Lower leg skin (tissue), 4 donors: ENCODE results near the gene MED20. TPM values are rescaled to one million over a fixed set of nuclear protein-coding genes. Genes with fewer than 3 reads are reported as not detected.

Source experiments
- DNase-seq, 2 donors: peaks; one replicate each; pipeline ENCODE4 v3.0.0-alpha.2; 2019; ENCODE audit warnings: low spot score in 2 of 2
- H3K4me3 ChIP-seq: fragments of 200-600 bp; sonication (generic); 2 replicates; pipeline ENCODE4 v1.5.1; 2017; ENCODE audit warnings: mild to moderate bottlenecking, low read depth; ENCODE audit not compliant: poor library complexity, severe bottlenecking
- POLR2A ChIP-seq, 2 donors: fragments of 450-650 bp; IDR thresholded peaks; one replicate each; pipeline ENCODE4 v1.6.1; 2016 to 2017; ENCODE audit warnings: antibody characterized with exemption in 2 of 2, mild to moderate bottlenecking in 1 of 2, moderate library complexity in 1 of 2
- WGBS, 2 donors: methylation state at CpG; one replicate each; pipeline ENCODE4 v1.1.5; 2018; 5-methylcytosine and 5-hydroxymethylcytosine counted together
- intact Hi-C: fragments of 100-400 bp; cut with DNase I; formaldehyde crosslinking; loops from one replicate; pipeline ENCODE4 v1.15.0; 2023; ENCODE audit warnings: low total_unique reads
- total RNA-seq, 4 donors: library from RNA; depleted of rRNA; stranded (reverse); fragments of >200 nt; gene quantifications; one replicate each; pipeline ENCODE4 v1.1.0, GENCODE V29; 2016
- TF ChIP-seq, protein P1 (sequence below), 3 donors: fragments of 450-650 bp; IDR thresholded peaks; one replicate each; pipeline ENCODE4 v1.5.1; 2016; ENCODE audit warnings: antibody characterized with exemption in 3 of 3, mild to moderate bottlenecking in 3 of 3, moderate library complexity in 2 of 3

The MED20 gene
- total RNA-seq, 4 donors from 2014 or later, result 5.7 to 11.5 (median 9.8) TPM

DNA sequence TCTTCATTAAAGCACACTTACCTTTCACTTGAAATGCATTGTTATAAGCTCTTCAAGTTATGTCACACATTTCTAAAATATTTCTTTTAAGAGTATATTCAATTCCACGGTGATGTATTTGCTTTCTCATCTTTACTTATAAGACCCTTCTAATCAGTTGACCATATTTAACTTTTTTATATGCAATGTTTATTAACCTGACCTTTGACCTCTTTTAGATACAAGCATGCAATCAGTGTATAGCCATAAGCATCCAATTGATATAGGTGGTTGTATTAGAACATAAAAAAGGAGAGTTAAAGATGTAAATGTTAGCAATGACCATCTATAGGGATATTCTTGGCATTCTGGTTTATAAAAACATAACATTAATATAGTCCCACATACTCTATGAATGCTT, 35.0 kb downstream of the MED20 start:
- no peak for TF ChIP-seq POLR2A (IDR thresholded peaks at IDR 0.05)
- TF ChIP-seq, protein P1, sequence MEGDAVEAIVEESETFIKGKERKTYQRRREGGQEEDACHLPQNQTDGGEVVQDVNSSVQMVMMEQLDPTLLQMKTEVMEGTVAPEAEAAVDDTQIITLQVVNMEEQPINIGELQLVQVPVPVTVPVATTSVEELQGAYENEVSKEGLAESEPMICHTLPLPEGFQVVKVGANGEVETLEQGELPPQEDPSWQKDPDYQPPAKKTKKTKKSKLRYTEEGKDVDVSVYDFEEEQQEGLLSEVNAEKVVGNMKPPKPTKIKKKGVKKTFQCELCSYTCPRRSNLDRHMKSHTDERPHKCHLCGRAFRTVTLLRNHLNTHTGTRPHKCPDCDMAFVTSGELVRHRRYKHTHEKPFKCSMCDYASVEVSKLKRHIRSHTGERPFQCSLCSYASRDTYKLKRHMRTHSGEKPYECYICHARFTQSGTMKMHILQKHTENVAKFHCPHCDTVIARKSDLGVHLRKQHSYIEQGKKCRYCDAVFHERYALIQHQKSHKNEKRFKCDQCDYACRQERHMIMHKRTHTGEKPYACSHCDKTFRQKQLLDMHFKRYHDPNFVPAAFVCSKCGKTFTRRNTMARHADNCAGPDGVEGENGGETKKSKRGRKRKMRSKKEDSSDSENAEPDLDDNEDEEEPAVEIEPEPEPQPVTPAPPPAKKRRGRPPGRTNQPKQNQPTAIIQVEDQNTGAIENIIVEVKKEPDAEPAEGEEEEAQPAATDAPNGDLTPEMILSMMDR (IDR thresholded peaks at IDR 0.05), result no peak
- no peak overlapping the region for H3K4me3 ChIP-seq
- WGBS, 2 donors, result 97 to 98% methylated on average over 1 of the region's 1 CpG
- no peak for DNase-seq
- intact Hi-C loops, result no loop called here

DNA sequence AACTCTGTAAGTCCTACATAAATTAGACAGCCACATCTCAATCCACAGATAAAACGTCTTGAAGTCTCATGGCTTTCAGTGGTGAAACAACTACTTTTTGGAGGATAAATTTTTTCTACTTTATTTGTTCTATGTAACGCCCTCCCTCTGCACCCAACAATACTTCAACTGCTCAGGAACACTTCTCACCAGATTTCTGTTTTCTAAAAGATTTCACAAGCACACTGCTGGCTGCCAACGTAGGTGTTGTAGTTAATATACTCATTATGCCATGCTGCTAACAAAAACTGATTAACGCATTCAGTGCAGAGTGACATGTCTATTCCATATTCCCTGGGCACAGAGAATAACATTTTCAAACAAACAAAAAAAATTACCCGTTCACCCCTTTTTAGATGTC, 36.0 kb downstream of the MED20 start:
- 88 to 92% methylated on average over 5 of the region's 5 CpGs for WGBS, 2 donors
- no peak for DNase-seq
- intact Hi-C loops, result no loop called here
- no peak overlapping the region for H3K4me3 ChIP-seq
- no peak for TF ChIP-seq POLR2A (IDR thresholded peaks at IDR 0.05)
- TF ChIP-seq, protein P1 (IDR thresholded peaks at IDR 0.05), result no peak

DNA sequence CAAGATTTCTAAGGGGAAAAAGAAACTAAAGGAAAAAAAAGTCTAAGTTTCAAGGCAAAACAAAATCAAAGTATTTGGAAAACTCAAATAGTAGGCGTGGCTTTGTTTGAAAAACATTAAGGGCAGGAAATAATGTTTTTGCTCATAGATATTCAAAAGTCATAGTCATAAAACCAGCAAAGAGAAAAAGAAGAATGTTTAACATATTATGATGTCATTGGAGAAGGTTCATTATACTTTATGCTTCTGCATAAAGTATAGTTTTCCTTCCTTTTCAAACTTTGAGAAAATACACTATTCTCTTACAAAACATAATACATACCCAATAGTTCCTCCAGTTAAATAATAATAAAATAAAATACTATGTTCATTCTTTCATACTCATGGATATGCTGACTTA, 39.4 kb downstream of the MED20 start:
- H3K4me3 ChIP-seq, result no peak overlapping the region
- intact Hi-C loops, result no loop called here
- DNase-seq, result no peak
- 96 to 98% methylated on average over 1 of the region's 1 CpG for WGBS, 2 donors
- TF ChIP-seq, protein P1 (IDR thresholded peaks at IDR 0.05), result no peak
- no peak for TF ChIP-seq POLR2A (IDR thresholded peaks at IDR 0.05)

DNA sequence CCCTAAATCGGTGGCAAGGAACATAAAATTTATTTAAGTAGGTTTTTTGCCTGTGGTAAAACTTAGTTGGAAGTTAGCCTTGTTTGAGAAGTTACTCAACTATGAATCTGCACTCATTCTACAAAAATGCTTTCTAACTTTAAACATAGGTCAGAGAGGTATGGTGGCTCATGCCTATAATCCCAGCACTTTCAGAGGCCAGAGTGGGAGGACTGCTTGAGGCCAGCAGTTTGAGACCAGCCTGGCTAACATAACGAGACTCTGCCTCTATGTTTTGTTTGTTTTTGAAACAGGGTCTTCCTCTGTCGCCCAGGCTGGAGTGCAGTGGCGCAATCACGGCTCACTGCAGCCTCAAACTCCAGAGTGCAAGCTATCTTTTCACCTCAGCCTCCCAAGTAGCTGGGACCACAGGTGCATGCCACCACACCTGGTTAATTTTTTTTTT, 42.0 kb downstream of the MED20 start:
- intact Hi-C loops, result no loop called here
- no peak for DNase-seq
- 80 to 84% methylated on average over 5 of the region's 5 CpGs for WGBS, 2 donors

DNA sequence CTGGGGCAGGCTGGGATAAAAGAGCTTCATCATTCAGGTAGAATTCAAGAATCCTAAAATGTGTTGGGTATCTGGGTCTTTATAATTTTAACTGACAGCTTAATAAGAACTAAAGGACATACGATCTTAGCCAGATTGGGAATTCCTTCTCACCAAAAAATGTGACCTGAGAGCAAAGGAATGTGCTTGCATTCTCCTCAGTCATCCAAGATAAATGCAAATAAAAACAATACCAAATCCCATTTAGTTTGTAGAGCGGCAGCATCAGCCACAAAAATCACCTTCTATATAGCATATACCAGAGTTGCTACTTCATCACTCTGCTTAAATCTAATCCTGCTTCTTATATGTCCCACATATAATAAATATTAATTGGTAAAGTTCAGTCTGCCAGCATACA, 42.7 kb downstream of the MED20 start:
- WGBS, 2 donors, result 93 to 97% methylated on average over 2 of the region's 2 CpGs
- TF ChIP-seq, protein P1 (IDR thresholded peaks at IDR 0.05), result no peak
- TF ChIP-seq POLR2A (IDR thresholded peaks at IDR 0.05), result no peak
- H3K4me3 ChIP-seq, result no peak overlapping the region
- no peak for DNase-seq
- intact Hi-C loops, result no loop called here

More for the DNA sequence above, 42.0 kb downstream of the MED20 start:
- TF ChIP-seq, protein P1 (IDR thresholded peaks at IDR 0.05), result no peak
- no peak for TF ChIP-seq POLR2A (IDR thresholded peaks at IDR 0.05)
- H3K4me3 ChIP-seq, result no peak overlapping the region

DNA sequence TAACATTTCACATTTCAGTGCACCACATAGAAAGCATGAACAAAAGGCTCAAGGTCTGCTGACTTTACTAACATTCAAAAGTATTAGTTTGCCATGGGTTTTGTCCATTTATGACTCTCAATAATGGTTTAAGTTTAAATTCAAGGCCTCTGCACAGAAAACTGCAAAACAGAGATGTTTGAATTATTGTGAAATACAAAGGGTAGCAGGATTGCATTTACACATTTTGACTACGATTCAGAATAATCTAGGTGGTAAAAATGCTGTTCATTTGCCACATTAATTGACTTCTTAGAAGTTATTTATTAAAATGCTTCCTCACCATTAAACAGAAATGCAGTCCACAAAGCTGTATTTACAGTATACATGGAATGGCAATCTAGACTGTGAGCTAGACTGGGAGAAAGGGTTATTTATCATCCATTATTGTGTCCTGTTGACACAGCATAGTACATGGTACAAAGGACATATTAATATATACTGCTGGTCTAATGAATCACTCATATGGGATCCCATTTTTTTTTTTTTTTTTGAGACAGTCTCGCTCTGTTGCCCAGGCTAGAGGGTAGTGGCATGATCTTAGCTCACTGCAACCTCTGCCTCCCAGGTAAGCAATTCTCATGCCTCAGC, 43.8 kb downstream of the MED20 start:
- TF ChIP-seq, protein P1 (IDR thresholded peaks at IDR 0.05), result no peak
- no peak for TF ChIP-seq POLR2A (IDR thresholded peaks at IDR 0.05)
- no peak overlapping the region for H3K4me3 ChIP-seq
- DNase-seq, result no peak
- 97 to 98% methylated on average over 2 of the region's 2 CpGs for WGBS, 2 donors
- intact Hi-C loops, result no loop called here
